ENCODE measurements around the gene FSD1L. TPM values are rescaled to one million over a fixed set of nuclear protein-coding genes. Genes with fewer than 3 reads are reported as not detected.

Gene FSD1L
- total and polyA plus RNA-seq, 2 of the 13 experiments (the other 11 are each of a cell fraction or from before 2014, with no cell fraction given), result 4.1 to 5.1 TPM

- TF ChIP-seq CREBL2 (CRISPR knock-in tag; IDR thresholded peaks at IDR 0.05; ENCODE audit: borderline replicate concordance) (no peak), DDIT3 (CRISPR knock-in tag; IDR thresholded peaks at IDR 0.05) (no peak), KDM5B (CRISPR knock-in tag; IDR thresholded peaks at IDR 0.05; ENCODE audit: borderline replicate concordance) (peak; percentile 81; the same call in 1 of the 2 replicates), TGIF2 (CRISPR knock-in tag; IDR thresholded peaks at IDR 0.05) (no peak), STAT5B (CRISPR knock-in tag; IDR thresholded peaks at IDR 0.05) (no peak), ZNF503 (CRISPR knock-in tag; IDR thresholded peaks at IDR 0.05) (peak; percentile 57; the same call in 1 of the 2 replicates), ZNF784 (CRISPR knock-in tag; IDR thresholded peaks at IDR 0.05; ENCODE audit: borderline replicate concordance) (no peak), ZNF574 (CRISPR knock-in tag; IDR thresholded peaks at IDR 0.05) (peak; percentile 78; the same call in 1 of the 2 replicates), ADNP (CRISPR knock-in tag; IDR thresholded peaks at IDR 0.05) (no peak), ZMYM2 (CRISPR knock-in tag; IDR thresholded peaks at IDR 0.05) (no peak), FOSL1 (CRISPR knock-in tag; IDR thresholded peaks at IDR 0.05; ENCODE audit: borderline replicate concordance) (no peak), IKZF4 (CRISPR knock-in tag; IDR thresholded peaks at IDR 0.05; ENCODE audit: borderline replicate concordance, low read depth, not compliant biosample characterization) (no peak), HDAC1 (CRISPR knock-in tag; IDR thresholded peaks at IDR 0.05) (peak; percentile 80), HOXA3 (CRISPR knock-in tag; IDR thresholded peaks at IDR 0.05) (peak; percentile 74; the same call in 1 of the 2 replicates), FIP1L1 (IDR thresholded peaks at IDR 0.05; ENCODE audit: borderline replicate concordance, insufficient read depth, low read depth, low read length) (no peak), MTA1 (CRISPR knock-in tag; IDR thresholded peaks at IDR 0.05; ENCODE audit: borderline replicate concordance) (no peak), ZNF282 (IDR thresholded peaks at IDR 0.05; ENCODE audit: partially characterized antibody) (no peak), ZNF878 (CRISPR knock-in tag; IDR thresholded peaks at IDR 0.05) (no peak), HOXA5 (CRISPR knock-in tag; IDR thresholded peaks at IDR 0.05) (peak; percentile 62; the same call in 1 of the 2 replicates), ZNF777 (CRISPR knock-in tag; IDR thresholded peaks at IDR 0.05) (peak; percentile 51; the same call in 1 of the 2 replicates), ZNF572 (CRISPR knock-in tag; IDR thresholded peaks at IDR 0.05) (no peak)
Observed at GRCh38 chr9:105557804-105558610, 110.2 kb downstream of the FSD1L start, which contains the start of gene FKTN (continued).

All from HepG2 (cell line).